Retinal pigment epithelial cell (primary cell): ENCODE results near the gene PITRM1.

Source experiments
- DNase-seq: peaks from one replicate; pipeline ENCODE4 v3.0.0-alpha.2; 2010; ENCODE audit warnings: low read depth
- H3K4me3 ChIP-seq: 2 replicates; pipeline ENCODE4 v1.5.1; 2011; ENCODE audit warnings: mild to moderate bottlenecking, low read length, control low read depth, moderate library complexity
- CTCF ChIP-seq: conservative IDR thresholded peaks from 2 replicates; pipeline ENCODE4 v1.5.1; 2011; ENCODE audit warnings: low read depth, low read length, control low read depth, inconsistent platforms

PITRM1 gene

GRCh38 chr10:3093996-3094395 is 78.6 kb downstream of the PITRM1 start:
- no peak for TF ChIP-seq CTCF
- DNase-seq = no peak
- no peak overlapping the region for H3K4me3 ChIP-seq

- no peak for DNase-seq
- no peak overlapping the region for H3K4me3 ChIP-seq
- TF ChIP-seq CTCF = no peak
Measured at GRCh38 chr10:3091921-3092320, 80.7 kb downstream of the PITRM1 start.

- H3K4me3 ChIP-seq = peak overlapping the region; percentile 2
- DNase-seq = peak; percentile 97
- TF ChIP-seq CTCF = peak; percentile 32
Measured at GRCh38 chr10:3090914-3091787, 81.4 kb downstream of the PITRM1 start.

- DNase-seq = no peak
- no peak overlapping the region for H3K4me3 ChIP-seq
- TF ChIP-seq CTCF = no peak
Measured at GRCh38 chr10:3090388-3090787, 82.2 kb downstream of the PITRM1 start.
